ENCODE results near the gene PARD3.
"Not testable (repeated sequence)": the region's sequence is repeated elsewhere in the genome, so short reads cannot be mapped to it uniquely, and the experiment has no call there.

The PARD3 gene

GRCh38 chr10:34766811-34767494 lies 48.1 kb downstream of the PARD3 start:
- no peak for DNase-seq (ENCODE audit: low read depth)

DNA sequence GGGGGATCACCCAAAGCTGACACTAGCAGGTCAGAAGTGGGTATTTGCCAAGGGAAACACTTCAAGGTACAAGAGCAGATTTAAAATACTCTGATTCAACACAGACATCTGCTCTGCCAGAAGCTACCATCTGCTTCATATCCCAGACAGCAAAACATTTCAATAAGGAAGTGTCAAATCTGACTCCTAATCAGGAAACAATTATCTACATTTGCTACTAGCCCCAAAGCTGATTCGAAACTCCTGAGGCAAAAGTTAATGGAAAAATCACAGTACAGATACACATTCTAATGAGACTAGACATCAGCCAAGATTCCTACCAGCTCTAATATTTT lies 48.9 kb downstream of the PARD3 start:
- DNase-seq (ENCODE audit: low read depth), result no peak

- no peak for DNase-seq (ENCODE audit: low read depth)
Observed at GRCh38 chr10:34764472-34764946, 50.6 kb downstream of the PARD3 start.

DNA sequence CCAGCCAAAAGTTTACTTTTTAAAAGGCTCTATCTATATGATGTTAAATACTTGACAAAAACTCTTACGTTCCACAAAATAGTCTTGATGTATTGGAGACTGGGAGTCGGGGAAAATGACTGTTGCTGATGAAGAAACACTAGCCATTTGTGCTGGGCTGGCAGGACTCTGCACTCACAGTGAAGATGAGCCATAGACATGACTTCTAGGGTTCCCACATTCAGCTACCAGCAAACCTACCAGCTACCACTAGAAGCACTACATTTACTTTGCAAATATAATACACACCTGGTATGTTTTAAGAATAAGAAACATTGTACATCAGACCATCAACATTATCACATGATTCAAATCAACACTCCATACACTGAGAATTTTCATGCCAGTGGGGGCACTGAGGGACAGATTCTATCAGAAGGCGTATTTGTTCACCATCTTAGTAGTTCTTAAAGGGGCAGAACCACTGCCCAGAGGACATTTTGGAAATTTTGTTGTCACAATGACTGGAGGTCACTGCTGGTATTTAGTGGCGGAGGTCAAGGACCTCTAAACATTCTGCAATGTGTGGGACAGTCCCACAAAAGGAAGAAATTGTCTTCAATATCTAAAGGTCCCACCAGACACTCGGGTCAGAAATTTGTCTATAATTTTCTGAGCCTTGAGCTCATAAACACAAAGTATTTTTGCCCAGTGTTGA lies 52.3 kb downstream of the PARD3 start:
- no peak for DNase-seq (ENCODE audit: low read depth)

DNA sequence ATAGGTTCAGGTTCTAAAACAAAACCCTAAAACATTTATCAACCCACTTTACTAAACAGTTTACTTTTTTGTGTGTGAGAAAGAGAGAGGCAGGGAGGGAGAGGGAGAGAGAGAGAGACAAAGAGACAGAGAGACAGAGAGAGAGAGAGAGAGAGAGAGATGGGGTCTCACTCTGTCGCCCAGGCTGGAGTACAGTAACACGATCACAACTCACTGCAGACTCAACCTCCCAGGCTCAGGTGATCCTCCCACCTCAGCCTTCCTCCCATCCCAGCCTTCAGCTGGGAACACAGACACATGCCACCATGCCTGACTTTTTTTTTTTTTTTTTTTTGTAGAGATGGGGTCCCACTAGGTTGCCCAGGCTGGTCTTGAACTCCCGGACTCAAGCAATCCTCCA lies 52.9 kb downstream of the PARD3 start:
- DNase-seq (ENCODE audit: low read depth), result no peak

- peak; percentile 64 for DNase-seq (ENCODE audit: low read depth)
Observed at GRCh38 chr10:34761453-34761852, 53.6 kb downstream of the PARD3 start.

DNA sequence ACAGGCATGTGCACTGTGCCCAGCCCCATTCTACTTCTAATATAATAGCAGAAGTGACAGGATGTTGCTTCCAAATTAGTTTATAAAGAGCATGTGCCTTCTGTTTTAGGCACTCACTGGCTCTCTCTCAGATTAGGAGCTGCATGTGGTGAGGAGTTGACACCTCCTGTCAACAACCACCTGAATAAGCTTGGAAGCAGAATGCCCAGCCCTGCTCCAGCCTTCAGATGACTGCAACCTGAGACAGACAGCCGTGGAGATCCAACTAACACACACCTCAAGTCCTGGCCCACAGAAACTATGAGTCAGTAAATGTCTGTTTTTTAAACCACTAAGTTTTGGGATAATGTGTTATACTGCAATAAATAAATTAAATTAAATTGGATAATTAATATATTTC lies 54.5 kb downstream of the PARD3 start:
- DNase-seq (ENCODE audit: low read depth), result no peak

DNA sequence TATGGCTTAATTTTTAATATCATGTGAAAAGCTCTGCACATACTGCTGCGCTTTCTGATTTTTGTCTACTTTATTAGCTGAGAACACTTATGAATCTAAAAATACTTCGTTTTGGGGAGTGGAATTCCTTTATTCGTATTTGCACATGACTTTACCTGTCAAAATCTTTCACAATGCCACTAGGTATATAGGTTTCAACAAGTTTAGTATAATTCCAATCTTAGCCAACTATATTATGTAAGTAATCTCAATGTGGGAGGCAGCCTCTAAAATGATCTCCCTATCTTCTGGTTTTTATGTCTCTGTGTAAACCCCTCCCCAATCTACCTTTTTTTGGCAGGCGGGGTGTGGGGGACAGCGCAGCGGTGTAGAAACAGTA lies 55.3 kb downstream of the PARD3 start:
- no peak for DNase-seq (ENCODE audit: low read depth)

DNA sequence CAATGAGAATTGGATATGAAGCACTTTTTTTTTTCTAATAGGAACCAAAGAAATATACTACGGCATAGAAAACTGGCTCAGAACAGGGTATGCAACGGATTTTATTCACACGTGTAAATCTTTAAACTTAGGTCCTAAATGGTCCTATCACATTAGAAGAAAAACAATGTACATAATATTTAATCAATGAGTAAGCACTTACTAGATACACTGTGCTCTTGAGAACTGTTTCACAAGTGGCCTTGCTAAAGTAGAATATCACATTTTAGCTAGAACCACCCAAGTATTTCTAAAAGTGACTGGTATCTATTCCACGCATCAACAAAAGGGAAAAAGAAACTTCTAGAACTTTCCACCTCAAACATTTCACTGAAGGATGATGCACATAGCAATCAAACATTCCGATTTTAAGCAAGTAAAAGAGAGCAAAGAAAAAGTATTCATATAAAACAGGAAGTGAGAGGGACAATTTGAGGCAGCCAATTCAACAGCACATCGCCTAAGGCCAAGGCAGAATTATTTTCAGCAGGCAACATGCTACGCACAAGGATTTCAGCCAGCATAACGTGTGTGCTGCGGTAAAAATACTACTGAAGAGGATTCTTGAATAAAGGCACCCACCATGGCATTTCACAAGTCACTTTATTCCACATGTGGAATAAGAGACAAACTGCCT lies 55.8 kb downstream of the PARD3 start:
- peak; percentile 59 for DNase-seq (ENCODE audit: low read depth)

GRCh38 chr10:34758447-34758996 lies 56.6 kb downstream of the PARD3 start:
- DNase-seq (ENCODE audit: low read depth), result peak; percentile 94

DNA sequence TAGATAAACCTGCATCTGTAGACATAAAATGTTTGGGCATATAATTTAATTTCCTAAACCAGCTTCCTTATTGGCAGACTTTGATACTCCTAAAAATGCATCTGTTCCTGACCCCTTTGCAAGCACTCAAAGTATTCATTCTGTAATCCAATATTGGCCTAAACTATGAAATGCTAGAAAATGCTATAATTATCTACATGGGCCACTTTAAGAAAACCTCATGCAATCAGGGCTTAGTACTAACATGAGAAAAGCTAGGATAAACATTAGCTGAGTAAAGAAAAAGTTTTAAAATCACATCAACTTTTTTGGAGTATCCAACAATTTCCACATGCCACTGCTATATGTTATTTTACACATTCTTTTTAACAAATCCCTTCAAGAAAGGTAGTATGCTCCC lies 57.2 kb downstream of the PARD3 start:
- no peak for DNase-seq (ENCODE audit: low read depth)

DNA sequence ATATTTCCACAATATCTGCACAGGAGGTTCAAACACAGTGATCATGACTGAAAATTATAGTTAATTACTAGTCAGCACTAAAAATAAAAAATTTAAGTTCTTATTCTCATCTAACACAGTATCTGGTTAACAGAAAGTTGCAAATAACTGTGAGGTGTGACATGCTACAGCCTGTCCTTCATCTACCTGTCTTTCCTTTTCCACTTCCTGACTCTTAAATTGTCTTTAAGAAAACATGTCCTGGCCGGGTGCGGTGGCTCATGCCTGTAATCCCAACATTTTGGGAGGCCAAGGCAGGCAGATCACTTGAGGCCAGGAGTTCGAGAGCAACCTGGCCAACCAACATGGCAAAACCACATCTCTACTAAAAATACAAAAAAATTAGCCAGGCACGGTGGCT lies 57.9 kb downstream of the PARD3 start:
- DNase-seq (ENCODE audit: low read depth), result not testable (repeated sequence)

GRCh38 chr10:34756584-34756983 lies 58.5 kb downstream of the PARD3 start:
- no peak for DNase-seq (ENCODE audit: low read depth)

GRCh38 chr10:34753014-34753757 lies 61.9 kb downstream of the PARD3 start:
- DNase-seq (ENCODE audit: low read depth), result no peak

DNA sequence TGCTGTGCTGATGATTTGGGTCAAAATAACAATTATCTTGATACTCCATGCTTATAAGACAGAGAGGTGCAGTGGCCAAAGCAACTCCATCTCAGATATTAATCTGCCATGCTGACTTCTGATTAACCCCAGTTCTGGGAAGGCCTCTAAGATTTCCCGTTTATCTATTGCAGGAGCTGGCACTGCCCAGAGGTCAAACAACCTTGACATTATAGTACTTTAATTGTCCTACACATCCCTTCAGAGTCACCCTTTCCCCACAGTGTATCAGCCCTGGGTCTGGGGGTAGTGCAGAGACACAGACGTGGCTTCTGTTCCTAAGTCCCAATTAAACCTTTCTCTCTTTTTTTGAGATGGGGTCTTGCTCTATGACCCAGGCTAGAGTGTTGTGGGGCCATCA lies 63.8 kb downstream of the PARD3 start:
- DNase-seq (ENCODE audit: low read depth), result no peak

DNA sequence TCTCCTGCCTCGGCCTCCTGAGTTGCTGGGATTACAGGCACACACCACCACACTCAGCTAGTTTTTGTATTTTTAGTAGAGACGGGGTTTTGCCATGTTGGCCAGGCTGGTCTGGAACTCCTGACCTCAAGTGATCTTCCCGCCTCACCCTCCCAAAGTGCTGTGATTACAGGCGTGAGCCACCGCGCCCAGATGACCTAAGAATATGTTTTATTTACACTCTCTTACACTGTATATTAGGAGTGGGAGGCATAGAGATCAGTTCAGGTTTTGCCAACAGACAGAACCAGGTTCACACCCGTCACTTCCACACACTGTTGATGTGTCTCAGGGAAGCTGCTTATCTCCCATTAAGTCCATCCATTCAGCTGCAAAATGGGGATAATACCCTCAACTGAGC lies 64.3 kb downstream of the PARD3 start:
- DNase-seq (ENCODE audit: low read depth), result not testable (repeated sequence)

DNA sequence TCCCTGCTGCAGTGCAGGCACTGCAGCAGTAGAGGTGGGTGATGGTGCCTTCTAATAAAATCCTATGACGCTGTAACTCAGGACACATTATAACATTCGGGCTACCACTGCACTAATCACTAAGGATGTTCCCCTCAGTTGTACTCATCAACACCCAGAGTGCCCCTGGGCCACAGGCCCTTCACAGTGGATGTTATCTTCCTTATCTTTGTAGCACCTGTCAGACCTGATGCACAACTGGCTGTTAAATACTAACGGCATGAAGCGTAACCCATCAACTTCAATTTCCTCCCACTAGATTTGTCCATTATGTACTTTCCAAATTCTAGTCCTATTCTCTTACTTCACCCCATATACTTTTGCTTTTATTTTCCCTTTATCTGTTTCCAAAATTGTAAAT lies 66.3 kb downstream of the PARD3 start:
- no peak for DNase-seq (ENCODE audit: low read depth)

GRCh38 chr10:34748357-34748756 lies 66.7 kb downstream of the PARD3 start:
- DNase-seq (ENCODE audit: low read depth), result no peak

GRCh38 chr10:34746094-34746493 lies 69.0 kb downstream of the PARD3 start:
- no peak for DNase-seq (ENCODE audit: low read depth)

- no peak for DNase-seq (ENCODE audit: low read depth)
Observed at GRCh38 chr10:34745244-34745643, 69.9 kb downstream of the PARD3 start.

DNA sequence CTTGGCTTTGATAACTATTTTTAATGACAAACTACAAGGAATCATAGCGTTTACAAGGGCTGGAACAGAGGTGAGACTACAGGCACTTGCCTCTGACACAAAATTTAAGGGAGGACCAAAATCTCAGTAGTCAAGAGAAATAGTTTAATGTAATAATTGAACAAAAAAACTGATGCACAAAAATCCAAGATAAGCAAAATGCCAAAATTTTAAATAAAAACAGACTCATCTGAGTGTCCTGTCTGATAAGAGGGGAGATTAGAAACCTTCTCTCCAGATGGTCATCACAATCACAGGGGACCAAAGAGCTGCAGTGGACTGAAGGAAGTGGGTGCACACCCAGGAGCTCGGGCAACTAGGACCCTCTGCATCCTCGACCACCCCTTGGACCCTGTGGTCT lies 70.5 kb downstream of the PARD3 start:
- no peak for DNase-seq (ENCODE audit: low read depth)

DNA sequence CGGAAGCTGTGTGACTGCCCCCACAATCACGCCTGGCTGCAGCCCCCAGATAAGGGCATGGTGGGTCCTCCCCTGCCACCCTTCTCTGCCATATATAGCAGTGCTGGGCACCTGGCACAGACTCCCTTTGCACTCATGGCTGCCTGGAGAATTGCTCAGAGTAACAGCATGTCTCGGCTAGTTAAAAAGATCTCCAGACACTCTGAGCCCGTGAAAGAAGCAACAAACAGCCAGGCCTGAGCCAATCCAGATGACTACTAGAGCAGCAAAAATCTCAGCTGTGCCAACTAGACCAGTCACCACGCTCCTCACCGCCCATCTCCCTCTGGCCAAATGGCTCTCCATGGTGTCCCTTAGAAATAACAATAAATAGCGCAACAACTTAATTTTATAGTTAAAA lies 71.3 kb downstream of the PARD3 start:
- peak; percentile 51 for DNase-seq (ENCODE audit: low read depth)

All from EH (cell line).